HG02870 (cell line): ENCODE measurements around the gene CRKL.
"Not testable (repeated sequence)": the region's sequence is repeated elsewhere in the genome, so short reads cannot be mapped to it uniquely, and the experiment has no call there.

Experiments used
- ATAC-seq: cut with Tn5 transposase; IDR thresholded peaks from one replicate; pipeline ENCODE4 v1.9.1; 2021; ENCODE audit warnings: mild to moderate bottlenecking, moderate library complexity; ENCODE audit not compliant: unreplicated experiment

CRKL gene, protein sequence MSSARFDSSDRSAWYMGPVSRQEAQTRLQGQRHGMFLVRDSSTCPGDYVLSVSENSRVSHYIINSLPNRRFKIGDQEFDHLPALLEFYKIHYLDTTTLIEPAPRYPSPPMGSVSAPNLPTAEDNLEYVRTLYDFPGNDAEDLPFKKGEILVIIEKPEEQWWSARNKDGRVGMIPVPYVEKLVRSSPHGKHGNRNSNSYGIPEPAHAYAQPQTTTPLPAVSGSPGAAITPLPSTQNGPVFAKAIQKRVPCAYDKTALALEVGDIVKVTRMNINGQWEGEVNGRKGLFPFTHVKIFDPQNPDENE

DNA sequence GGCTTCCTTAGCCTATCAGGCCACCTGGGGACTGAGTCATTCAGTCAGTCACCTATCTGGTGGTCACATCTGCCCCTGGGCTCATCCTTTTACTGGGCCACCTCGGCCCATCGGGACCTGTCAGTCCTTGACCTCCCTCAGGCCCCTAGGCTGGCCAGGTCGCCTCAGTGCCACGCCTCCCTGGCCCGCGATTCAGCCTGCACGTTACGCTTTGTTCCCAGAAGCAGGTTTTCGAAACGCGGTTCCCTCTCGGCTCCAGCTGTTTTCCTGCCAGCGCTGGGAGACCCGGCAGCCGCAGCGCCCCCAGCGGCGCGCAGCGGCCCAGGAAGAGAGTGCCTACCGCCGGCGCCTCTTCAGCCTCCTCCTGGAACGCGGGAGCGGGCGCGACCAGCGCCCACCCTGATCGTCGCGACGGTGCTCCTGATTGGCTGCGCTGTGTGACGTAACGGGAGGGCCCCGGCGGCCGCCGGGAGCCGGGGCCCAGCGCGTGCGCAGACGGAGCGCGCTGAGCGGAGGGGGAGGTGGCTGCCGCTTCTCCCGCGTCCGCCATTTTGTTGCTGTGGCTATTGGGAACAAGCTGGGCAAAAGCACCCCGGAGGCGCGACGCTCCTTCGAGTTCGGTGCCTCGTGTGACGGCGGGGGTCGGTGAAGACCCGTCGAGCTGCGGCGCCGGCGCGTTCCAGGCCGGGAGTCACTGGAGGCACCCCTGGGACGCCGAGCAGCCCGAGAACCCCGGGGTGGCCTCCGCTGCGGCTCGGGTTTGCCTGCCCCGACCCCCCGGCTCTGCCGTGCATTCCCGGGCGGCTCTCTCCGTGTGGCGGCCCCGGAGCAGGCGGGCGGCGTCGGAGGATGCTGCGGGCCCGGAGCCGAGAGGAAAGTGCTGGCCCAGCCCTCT is at the start of gene CRKL:
TSS of gene CRKL (plus strand) at position 492 of the 895 bp plus-strand sequence. CDS start 528 bp downstream, outside the sequence.
- ATAC-seq: peak; percentile 93

DNA sequence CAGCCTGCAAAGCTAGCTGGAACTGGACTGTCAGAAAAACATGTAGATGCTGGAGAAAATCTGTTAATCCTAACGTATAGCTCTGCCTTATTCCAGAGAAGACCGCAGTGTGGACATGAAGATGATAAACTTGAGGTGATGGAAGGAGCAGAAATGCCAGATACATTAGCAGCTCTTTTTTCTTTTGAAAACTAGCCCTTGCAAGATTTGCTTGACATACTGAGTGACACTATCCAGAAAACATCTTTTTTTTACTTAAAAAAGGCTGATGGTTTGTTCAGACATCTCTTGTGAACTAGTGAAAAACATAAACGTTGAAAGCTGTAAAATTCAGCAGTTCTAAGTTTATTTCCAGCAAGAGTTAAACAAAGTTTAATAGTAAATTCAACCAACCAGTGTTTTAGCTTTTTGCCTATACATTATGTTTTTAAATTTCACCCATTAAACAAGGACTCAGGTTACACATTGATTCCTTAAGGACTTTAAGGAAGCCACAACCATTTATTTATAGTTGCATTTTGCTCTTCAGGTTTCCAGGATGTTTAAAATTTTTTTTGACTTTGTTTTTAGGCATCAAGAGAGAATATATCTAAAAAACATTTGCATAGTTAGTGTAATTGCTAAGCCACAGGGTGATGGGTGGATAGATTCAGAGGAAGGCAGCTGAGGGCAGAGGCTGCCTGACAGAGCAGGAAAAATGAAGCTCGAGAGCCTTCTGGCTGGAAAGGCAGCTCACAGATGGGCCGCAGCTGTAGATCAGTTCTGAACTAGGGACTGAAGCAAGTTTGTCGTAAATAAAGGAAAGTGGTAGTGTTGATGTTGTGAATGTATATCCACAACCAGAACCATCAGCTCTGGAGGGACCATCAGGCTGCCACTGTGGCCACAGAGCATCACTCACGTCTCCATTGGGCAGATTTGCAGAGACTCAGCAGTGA is 48.9 kb upstream of the CRKL start:
- ATAC-seq: no peak

DNA sequence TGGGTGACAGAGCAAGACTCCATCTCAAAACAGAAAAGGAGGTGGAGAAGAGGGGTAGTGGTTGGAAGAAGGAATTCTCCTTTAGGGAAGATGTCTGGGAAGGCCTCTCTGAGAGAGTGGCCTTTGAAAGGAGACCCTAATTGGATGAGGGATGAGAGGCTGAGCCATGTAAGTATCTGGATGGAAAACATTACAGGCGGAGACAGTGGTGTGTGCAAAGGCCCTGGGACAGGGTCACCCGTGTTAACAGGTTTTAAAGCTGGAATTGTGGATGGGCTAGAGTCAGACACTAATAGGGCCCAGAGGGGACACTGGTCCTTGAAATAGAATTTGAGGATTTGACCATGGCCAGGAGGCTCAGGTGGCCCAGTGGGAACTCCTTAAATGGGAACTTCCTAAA is 48.0 kb upstream of the CRKL start:
- ATAC-seq: no peak

DNA sequence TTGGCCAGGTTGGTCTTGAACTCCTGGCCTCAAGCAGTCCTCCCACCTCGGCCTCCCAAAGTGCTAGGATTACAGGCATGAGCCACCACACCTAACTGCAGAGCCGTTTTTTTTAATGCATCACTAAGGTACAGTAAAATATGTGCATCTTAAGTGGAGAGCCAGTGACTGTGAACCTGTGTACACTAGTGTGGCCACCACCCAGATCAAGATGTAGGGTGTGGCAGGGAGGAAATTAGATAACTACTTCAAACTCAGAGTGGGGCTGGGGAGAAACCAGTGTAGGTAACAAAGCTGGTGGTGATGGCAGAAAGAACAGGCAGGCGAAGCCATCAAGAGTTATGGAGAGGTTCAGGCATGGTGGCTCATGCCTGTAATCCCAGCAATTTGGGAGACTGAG is 44.0 kb upstream of the CRKL start:
- ATAC-seq: no peak

DNA sequence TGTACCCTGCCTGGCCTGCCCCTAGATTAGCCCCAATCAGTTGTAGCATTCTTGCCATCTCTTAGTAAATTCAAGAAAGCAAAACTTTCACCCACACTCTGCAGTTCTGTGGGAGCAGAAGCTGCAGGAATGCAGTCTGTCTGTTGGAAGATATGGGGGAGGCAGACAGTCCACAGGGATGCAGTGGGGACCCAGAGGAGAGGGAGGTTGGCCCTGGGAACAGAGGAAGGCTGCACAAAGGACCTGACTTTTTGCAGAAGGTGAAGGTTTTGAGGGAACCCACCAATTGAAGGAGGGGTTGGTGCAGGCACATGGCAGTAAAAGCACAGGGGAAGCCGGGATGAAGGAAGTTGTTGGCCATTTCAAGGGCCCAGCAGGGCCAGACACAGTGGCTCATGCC is 41.9 kb upstream of the CRKL start:
- no peak for ATAC-seq

DNA sequence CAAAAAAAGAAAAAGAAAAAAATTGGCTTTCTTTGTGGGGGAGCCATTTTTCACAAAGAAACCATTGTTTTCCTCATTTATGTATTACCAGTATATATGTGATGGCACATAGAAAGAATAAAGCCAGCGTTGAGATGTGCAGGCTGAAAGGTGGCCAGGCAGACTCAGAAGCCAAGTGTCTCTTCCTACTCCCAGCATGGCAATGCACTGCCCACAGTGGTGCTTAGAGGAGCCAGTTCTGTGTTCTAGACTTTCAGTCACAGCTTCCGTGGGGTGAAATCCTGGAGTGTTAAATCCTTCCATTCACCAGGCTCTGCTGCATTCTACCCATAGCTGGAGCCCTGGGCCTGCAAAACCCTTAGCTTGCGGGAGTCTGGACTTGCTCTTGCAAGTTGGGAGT is 39.5 kb upstream of the CRKL start:
- ATAC-seq: no peak

DNA sequence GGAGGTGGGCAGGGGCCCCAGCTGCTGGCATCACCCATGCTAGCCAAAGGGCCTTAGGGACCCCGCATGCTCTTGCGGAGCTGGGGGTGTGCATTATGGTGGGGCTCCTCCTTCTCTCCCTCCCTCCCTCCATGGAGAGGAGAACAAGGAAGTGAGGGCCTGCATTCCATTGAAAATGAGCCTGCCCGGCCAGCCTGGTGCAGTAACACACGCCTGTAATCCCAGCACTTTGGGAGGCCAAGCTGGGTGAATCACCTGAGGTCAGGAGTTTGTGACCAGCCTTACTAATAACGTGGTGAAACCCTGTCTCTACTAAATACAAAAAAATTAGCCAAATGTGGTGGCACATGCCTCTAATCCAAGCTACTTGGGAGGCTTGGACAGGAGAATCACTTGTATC is 36.0 kb upstream of the CRKL start:
- no peak for ATAC-seq

DNA sequence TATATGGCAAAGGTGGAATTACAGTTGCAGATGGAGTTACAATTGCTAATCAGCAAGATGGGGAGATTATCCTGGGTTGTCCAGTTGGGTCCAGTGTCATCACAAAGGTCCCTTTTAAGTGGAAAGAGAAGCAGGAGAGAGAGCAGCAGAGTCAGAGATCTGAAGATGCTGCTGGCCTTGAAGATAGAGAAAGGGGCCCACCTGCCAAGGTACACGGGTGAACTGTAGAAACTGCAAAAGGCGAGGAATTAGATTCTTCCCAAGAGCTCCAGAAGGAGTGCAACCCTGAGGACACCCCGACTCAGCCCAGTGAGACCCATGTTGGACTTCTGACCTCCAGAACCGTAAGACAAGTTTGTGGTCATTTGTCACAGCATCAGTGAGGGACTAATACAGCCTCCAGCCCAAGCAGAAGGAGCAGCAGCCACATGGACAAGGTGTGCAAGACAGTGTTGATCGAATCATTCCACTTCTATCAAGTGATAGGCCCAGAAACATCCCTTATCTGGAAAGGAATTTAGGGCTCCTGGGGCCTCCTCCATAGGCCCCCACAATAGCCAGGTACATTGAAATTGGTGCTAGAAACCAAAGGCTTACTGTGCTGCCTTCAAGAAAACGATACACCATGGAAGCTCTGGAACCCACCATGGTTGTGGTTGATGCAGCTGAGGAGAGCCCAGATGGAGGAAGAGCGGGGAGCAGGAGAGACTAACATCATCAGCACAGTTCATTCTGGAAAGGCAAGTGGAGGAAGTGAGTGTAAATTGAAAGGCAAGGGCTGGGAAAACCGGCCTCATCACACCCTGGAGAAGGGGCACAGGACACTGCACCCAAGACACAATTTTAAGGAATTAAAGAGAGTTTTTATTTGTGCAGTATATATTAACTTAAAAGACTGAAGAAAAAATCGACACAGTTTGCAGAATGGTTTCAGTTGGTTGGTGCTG is 35.1 kb upstream of the CRKL start:
- no peak for ATAC-seq

DNA sequence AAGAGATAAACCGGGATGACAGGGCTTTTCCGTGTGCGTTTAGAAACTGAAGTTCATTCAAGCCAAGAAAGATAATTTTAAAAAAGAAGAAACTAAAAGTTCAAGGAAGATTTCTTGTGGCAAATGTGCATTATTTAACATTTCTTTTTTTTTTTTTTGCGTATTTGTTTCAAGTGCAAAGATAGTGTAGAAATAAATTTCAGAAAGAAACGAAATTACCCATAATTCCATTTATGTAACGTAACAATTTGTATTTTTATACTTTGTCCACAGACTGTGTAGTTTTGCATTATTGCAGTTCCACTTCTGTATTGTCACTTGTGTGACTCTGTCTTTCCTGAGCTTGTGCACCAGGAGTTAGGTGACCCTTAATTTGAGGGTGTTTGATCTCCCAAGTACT is 34.4 kb upstream of the CRKL start:
- no peak for ATAC-seq

DNA sequence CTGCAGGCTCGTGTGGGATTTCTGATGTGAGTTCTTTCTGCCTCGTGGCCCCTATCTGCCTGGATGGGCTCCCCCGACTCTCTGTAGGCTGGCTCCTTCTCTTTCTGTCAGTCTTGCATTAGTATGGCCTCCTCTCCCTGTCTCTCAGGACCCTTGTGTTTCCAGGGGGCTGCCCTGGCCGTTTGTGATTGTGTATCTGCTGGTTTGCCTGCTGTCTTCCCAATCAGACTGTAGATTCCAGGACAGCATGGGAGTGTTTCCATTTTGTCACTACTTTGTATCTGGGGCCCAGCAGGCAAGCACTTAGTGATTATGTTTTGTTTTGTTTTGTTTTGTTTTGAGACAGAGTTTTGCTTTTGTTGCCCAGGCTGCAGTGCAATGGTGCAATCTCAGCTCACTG is 32.8 kb upstream of the CRKL start:
- no peak for ATAC-seq

DNA sequence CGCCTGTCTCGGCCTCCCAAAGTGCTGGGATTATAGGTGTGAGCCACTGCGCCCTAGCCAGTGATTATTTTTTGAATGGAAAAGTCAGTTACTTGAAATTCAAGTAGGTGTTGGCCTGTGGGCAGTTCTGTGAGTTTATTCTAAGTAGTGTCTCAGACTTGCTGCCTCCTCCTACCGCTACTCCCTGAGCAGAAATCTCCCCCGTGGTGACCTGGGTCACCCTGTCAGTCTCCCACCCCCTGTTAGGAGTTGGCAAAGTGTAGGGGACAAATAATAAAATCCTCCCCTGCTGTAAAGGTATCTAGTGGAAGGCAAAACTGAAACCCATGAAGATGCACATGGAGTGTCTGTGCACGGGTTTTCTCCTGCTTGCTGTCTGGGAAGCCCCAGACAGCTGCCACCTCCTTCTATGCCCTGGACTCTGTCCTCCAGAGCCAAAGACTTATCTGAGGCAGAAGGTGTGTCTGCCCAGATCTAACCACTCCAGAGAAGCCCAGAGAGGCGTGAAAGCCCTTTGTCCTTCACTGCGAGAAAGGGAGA is 32.1 kb upstream of the CRKL start:
- no peak for ATAC-seq

DNA sequence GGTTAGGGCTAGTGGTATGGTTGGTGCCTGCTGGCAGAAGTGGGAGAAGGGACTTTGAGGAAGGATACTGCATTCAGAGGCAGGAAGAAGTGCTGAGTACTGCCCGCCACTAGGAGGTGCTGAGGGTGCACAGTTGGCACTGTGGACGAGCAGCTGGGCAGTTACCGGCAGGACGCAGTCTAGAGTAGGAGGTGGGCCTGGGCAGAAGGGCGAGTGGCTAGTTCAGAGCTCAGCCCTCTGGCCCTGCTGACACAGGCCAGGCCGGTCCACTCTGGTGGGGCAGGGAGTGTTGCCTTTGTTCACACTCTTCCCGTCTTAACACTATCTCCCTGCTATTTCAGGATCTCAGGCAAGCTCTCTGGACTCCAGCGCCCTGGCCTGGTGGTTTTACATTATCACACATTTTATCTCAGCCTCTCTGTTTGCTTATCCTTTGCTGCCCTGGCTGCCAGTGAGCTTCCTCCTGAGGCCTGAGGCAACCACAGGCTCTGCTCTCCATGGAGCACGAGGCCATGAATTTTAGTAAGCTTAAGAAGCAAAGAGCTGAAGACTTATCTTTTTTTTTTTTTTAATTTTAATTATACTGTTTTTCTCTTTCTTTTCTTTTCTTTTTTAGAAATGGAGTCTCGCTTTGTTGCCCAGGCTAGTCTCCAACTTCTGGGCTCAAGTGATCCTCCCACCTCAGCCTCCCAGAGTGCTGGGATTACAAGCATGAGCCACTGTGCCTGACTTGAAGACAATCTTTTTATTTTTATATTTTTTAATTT is 31.5 kb upstream of the CRKL start:
- ATAC-seq: no peak

DNA sequence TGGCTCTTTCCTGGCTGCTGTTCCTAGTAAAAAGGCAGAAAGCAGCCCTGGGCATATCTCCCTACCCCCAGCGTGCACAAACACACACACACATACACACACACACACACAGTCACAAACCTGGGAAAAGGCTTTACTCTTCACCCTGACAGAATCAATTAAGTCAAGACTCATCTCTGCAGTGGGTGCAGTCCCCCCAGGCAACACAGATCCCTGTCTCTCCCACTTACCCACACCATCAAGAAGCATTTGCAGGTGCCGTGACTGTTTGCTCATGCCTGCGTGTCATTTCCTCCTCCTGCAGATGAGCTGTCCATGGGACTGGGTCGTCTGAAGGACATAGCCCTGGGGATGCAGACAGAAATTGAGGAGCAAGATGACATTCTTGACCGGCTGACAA is 29.8 kb upstream of the CRKL start:
- no peak for ATAC-seq

DNA sequence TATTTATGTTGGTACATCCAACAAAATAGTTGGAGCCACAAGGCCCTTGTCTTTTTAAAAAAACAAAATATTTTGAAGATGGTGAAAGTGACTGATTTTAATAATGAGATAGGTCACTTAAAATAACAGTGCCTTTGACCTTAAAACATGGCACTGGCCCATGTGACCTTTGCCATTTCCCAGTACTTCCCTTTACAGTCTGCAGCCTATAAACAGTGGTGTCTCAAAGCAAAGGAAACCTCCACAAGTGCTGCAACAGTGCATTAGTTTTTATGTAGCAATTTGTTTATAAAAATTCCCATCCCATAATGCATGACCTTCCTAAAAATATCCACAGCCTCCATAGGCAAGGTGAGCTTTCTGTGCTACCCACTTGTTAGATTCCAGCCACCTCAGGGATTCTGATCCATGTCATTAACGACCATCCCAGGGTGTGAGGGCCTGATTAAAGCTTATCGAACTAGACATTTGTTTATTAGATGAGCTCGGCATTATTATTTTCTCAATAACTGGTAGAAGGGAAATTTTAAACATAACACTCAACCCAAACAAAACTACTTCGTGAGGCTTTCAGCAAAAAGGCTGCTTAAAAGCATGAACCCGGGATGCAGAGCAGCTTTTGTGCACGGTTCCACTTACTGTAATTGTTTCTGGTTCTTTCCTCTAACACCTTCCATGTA is 28.0 kb upstream of the CRKL start:
- no peak for ATAC-seq

DNA sequence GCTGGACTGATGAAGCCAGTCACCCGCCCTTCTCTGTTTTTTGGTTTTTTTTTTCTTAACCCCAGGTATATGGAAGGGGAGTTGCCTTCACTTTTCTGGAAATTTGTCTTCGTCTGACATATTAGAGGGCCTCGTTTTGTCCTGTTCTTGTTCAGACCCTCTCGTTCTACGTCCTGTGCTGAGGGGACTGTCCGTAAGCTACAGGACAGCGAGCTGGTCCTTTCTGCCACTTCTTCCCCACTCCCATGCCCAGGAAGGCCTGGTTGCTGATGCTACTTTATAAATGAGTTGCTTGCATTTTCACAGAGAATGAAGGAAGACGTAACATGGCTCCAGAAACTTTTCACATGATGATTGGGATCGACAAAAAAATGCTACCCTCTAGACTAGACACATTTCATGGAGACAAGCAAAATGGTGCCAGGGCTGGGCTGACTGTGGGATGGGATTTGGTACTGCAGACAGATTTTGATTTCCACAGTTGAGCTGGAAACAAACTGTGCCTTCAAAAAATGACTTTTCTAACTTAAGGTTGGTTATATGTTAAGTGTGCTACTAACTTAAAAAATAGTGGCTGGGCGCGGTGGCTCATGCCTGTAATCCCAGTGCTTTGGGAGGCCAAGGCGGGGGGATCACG is 27.2 kb upstream of the CRKL start:
- ATAC-seq: no peak

DNA sequence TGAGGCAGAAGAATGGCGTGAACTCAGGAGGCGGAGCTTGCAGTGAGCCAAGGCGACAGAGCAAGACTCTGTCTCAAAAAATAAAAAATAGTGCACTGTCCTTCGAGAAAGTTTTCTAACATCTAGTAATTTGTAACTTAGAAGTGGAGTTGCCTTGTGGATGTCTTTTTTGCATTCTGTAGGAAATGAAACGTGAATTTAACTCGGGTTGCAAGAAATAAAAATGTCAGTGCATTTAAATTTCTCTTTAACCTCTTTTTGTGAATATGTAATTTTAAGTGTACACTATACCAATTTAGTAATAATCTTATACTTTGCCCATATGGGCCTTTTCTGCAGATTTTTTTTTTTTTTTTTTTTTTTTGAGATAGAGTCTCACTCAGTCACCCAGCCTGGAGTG is 26.2 kb upstream of the CRKL start:
- no peak for ATAC-seq

DNA sequence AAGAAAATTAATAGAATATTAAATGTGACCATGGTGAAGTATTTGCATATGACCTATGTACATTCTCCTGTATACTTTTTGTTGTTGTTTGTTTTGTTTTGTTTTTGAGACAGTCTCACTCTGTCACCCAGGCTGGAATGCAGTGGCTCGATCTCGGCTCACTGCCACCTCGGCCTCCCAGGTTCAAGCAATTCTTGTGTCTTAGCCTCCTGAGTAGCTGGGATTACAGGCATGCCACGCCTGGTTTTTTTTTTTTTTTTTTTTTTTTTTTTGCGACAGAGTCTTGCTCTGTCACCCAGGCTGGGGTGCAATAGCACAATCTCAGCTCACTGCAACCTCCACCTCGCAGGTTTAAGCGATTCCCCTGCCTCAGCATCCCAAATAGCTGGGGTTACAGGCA is 19.5 kb upstream of the CRKL start:
- ATAC-seq: not testable (repeated sequence)

DNA sequence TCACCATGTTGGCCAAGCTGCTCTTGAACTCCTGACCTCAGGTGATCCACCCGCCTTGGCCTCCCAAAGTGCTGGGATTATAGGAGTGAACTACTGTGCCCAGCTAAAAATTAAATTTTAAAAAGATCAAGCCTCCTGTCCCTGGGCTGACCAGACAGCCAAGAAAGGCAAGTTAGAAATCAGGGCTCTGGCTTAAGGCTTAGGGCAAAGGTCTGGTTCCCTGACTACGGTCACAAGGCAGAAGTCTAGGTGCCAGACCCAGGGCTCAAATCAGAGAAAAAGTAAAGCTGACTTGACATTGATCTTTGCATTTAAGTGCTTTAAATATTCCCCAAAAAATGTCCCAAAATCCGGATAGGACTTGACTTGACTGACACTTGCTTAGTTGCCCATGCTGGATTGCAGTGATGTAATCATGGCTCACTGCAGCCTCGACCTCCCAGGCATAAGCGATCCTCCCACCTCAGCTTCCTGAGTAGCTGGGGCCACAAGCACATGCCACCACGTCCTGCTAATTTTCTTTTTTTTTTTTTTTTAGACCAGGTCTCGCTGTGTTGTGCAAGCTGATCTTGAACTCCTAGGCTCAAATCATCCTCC is 17.3 kb upstream of the CRKL start:
- ATAC-seq: no peak
